ENCODE data around the gene CTNNA3.

DNA sequence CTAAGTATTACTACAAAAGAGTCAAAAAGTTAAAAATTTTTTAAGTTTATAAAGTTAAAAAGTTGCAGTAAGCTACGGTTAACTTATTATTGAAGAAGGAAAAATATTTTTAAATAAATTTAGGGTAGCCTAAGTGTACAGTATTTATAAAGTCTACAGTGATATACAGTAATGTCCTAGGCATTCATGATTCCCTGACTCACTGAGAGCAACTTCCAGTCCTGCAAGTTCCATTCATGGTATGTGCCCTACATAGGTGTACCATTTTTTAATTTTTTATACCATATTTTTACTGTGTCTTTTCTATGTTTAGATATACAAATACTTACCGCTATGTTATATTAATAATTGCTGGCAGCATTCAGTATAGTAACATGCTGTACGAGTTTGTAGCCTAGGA is 92.3 kb downstream of the CTNNA3 start:
- no peak for TF ChIP-seq FOS (IDR thresholded peaks at IDR 0.05; ENCODE audit: low read depth, low read length)
- TF ChIP-seq POLR2A (IDR thresholded peaks at IDR 0.05; ENCODE audit: low read depth, low read length), result no peak
- no peak for TF ChIP-seq MAFK (IDR thresholded peaks at IDR 0.05; ENCODE audit: low read depth, low read length)
